Progenitor cell of endocrine pancreas (in vitro differentiated cells): ENCODE results near the gene SHTN1. TPM values are rescaled to one million over a fixed set of nuclear protein-coding genes. Genes with fewer than 3 reads are reported as not detected.

Source experiments
- DNase-seq: peaks from one replicate; pipeline ENCODE4 v3.0.0; 2021; ENCODE audit warnings: low spot score; ENCODE audit not compliant: unreplicated experiment
- H3K27ac Mint-ChIP-seq: 2 replicates; pipeline ENCODE4 v1.8.0; 2021; ENCODE audit warnings: mild to moderate bottlenecking, moderate library complexity, mixed read lengths
- H3K27me3 Mint-ChIP-seq: 2 replicates; pipeline ENCODE4 v1.8.0; 2021; ENCODE audit warnings: mixed read lengths
- H3K36me3 Mint-ChIP-seq: 2 replicates; pipeline ENCODE4 v1.8.0; 2022; ENCODE audit warnings: mixed read lengths; ENCODE audit not compliant: insufficient read depth
- H3K4me1 Mint-ChIP-seq: 2 replicates; pipeline ENCODE4 v1.8.0; 2021; ENCODE audit warnings: low read depth, mixed read lengths
- H3K4me3 Mint-ChIP-seq: 2 replicates; pipeline ENCODE4 v1.8.0; 2021; ENCODE audit warnings: low read depth, mild to moderate bottlenecking, moderate library complexity, mixed read lengths
- H3K9me3 Mint-ChIP-seq: 2 replicates; pipeline ENCODE4 v1.8.0; 2021; ENCODE audit warnings: low read depth, mixed read lengths
- total RNA-seq: library from RNA; stranded (reverse); gene quantifications from 2 replicates; pipeline ENCODE4 v1.2.1, GENCODE V29; 2021
- TF ChIP-seq, protein P1 (sequence below): fragments of 200-600 bp; sonication (generic); IDR thresholded peaks from one replicate; pipeline ENCODE4 v1.5.0; 2021; ENCODE audit warnings: antibody characterized with exemption, mild to moderate bottlenecking; ENCODE audit not compliant: unreplicated experiment

Gene SHTN1
- total RNA-seq, 1 donor from 2014 or later: 46.9 TPM

GRCh38 chr10:116974456-116975005 lies 30.5 kb downstream of the SHTN1 start:
- TF ChIP-seq, protein P1, sequence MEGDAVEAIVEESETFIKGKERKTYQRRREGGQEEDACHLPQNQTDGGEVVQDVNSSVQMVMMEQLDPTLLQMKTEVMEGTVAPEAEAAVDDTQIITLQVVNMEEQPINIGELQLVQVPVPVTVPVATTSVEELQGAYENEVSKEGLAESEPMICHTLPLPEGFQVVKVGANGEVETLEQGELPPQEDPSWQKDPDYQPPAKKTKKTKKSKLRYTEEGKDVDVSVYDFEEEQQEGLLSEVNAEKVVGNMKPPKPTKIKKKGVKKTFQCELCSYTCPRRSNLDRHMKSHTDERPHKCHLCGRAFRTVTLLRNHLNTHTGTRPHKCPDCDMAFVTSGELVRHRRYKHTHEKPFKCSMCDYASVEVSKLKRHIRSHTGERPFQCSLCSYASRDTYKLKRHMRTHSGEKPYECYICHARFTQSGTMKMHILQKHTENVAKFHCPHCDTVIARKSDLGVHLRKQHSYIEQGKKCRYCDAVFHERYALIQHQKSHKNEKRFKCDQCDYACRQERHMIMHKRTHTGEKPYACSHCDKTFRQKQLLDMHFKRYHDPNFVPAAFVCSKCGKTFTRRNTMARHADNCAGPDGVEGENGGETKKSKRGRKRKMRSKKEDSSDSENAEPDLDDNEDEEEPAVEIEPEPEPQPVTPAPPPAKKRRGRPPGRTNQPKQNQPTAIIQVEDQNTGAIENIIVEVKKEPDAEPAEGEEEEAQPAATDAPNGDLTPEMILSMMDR: no peak
- no peak overlapping the region for H3K4me3 Mint-ChIP-seq

GRCh38 chr10:116973946-116974455 lies 31.0 kb downstream of the SHTN1 start:
- no peaks in the 10 kb centered on the region for H3K27me3 Mint-ChIP-seq

More at GRCh38 chr10:116974456-116975005, 30.5 kb downstream of the SHTN1 start:
- no peak for DNase-seq
- Mint-ChIP-seq H3K4me1 (no peaks in the 10 kb centered on the region), H3K36me3 (no peaks in the 10 kb centered on the region), H3K27me3 (no peaks in the 10 kb centered on the region), H3K9me3 (no peaks in the 10 kb centered on the region), H3K27ac (no peak overlapping the region)

DNA sequence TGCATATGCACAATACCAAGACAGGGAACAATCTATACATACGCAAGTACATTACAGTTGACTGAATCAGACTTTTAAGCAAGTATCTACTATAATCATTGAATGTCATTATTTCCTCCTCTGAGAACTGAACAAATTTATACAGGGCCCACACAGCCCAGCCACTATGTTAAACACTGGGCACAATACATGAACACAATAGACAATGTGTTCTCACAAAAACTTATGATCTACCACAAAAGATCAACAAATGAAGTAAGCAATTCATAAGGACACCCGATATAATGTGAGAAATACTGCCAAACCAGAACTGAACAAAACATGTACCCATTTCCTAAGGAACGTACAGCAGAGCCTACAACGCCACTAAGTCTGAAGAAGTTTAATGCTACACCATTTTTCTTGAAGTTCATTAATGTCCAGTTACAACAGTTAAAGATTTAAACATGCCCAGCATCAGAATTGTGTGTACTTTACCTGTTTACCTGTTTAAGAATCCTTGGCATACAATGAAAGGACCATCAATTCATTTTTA lies 31.5 kb downstream of the SHTN1 start:
- Mint-ChIP-seq H3K4me3 (no peak overlapping the region), H3K9me3 (no peaks in the 10 kb centered on the region), H3K27ac (no peak overlapping the region), H3K27me3 (no peaks in the 10 kb centered on the region), H3K4me1 (no peaks in the 10 kb centered on the region), H3K36me3 (no peaks in the 10 kb centered on the region)
- no peak for DNase-seq
- TF ChIP-seq, protein P1: no peak

More at GRCh38 chr10:116973946-116974455, 31.0 kb downstream of the SHTN1 start:
- Mint-ChIP-seq H3K4me3 (no peak overlapping the region), H3K27ac (no peak overlapping the region), H3K9me3 (no peaks in the 10 kb centered on the region), H3K4me1 (no peaks in the 10 kb centered on the region), H3K36me3 (no peaks in the 10 kb centered on the region)
- DNase-seq: no peak
- TF ChIP-seq, protein P1: no peak

DNA sequence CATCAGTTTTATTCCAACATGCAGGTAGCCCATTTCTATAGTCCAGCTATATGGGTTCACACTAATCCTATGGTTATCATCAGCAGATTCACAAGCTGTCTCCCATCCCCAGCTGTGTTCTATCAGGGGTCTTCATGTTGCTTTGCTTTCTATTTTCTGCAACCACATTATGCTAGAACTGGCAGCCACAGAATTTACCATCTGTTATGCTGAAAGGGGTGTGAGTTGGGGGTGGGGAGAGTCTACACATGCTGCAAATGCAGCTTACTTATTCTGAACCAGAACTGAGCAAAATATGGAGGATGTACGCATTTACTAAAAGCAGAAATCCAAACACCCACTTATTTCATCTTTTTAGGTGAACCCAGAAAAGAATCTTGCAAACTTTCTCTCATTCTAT lies 32.9 kb downstream of the SHTN1 start:
- Mint-ChIP-seq H3K27ac (no peak overlapping the region), H3K36me3 (peaks cover 4% of the 10 kb centered on the region), H3K27me3 (no peaks in the 10 kb centered on the region), H3K9me3 (no peaks in the 10 kb centered on the region), H3K4me3 (no peak overlapping the region), H3K4me1 (no peaks in the 10 kb centered on the region)
- TF ChIP-seq, protein P1: no peak
- DNase-seq: no peak

DNA sequence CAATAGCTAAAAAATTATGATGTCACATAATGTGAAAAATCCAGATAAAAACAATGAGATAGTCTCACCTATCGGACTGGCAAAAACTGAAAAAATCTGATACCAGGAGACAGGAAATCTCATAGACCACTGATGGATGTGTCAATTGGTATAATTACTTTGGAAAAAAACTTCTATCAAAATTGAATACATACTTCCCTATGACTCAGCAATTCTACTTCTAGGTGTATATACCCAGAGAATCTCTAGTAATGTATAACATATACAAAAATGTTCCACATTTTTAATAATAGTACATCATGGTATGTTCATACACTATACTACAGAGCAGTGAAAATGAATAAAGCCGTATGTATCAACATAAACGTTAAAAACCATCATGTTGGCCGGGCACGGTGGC lies 34.9 kb downstream of the SHTN1 start:
- Mint-ChIP-seq H3K9me3 (no peaks in the 10 kb centered on the region), H3K4me1 (no peaks in the 10 kb centered on the region), H3K27me3 (no peaks in the 10 kb centered on the region), H3K27ac (no peak overlapping the region), H3K36me3 (peaks cover 11% of the 10 kb centered on the region), H3K4me3 (no peak overlapping the region)
- no peak for DNase-seq
- TF ChIP-seq, protein P1: no peak
